Activated naive CD4-positive, alpha-beta T cell treated with anti-CD3 and anti-CD28 coated beads for 36 hours (primary cell): ENCODE measurements around the gene RHBG. TPM values are rescaled to one million over a fixed set of nuclear protein-coding genes. Genes with fewer than 3 reads are reported as not detected.
A peak's percentile ranks its signal among the peaks of the same experiment; 100 is the strongest.

Experiments used
- CTCF ChIA-PET: fragments of 350-600 bp; sonication (Branson Sonifier 250); formaldehyde crosslinking; loops from one replicate; lab custom pipeline; 2021; ENCODE audit warnings: antibody characterized with exemption; lab: Charles Lee
- DNase-seq: peaks from one replicate; pipeline ENCODE4 v3.0.0-alpha.2; 2020
- H3K27ac Mint-ChIP-seq: one replicate; pipeline ENCODE4 v1.8.0; 2021; ENCODE audit warnings: mild to moderate bottlenecking, mixed read lengths
- H3K27me3 Mint-ChIP-seq: one replicate; pipeline ENCODE4 v1.8.0; 2021; ENCODE audit warnings: low read depth, mixed read lengths
- H3K36me3 Mint-ChIP-seq: one replicate; pipeline ENCODE4 v1.8.0; 2021; ENCODE audit warnings: low read depth, mixed read lengths
- H3K4me1 Mint-ChIP-seq: one replicate; pipeline ENCODE4 v1.8.0; 2021; ENCODE audit warnings: low read depth, mixed read lengths
- H3K4me3 Mint-ChIP-seq: one replicate; pipeline ENCODE4 v1.8.0; 2021; ENCODE audit warnings: mild to moderate bottlenecking, moderate library complexity, mixed read lengths
- H3K9me3 Mint-ChIP-seq: one replicate; pipeline ENCODE4 v1.8.0; 2021; ENCODE audit warnings: mixed read lengths
- intact Hi-C: fragments of 100-400 bp; cut with micrococcal nuclease; formaldehyde crosslinking; loops from one replicate; pipeline ENCODE4 v1.15.1; 2023
- total RNA-seq, 2 experiments: library from RNA; stranded (reverse); gene quantifications; one replicate each; pipeline ENCODE4 v1.2.3, GENCODE V29; 2021

Gene RHBG
- total RNA-seq, 2 experiments from 2014 or later, result not detected

- Mint-ChIP-seq H3K27me3 (peaks cover 50% of the 10 kb centered on the region), H3K27ac (no peak overlapping the region), H3K9me3 (no peaks in the 10 kb centered on the region), H3K4me3 (no peak overlapping the region), H3K36me3 (no peaks in the 10 kb centered on the region), H3K4me1 (peaks cover under 1% of the 10 kb centered on the region)
- intact Hi-C loops, result no loop called here
- DNase-seq, result peak; percentile 39
- CTCF ChIA-PET, result interaction anchor here (0.9 to 1.4 kb wide), 3 partner anchors 9 to 29 kb away, joined by 3 to 4 read pairs (median 4); no protein-coding TSS in a partner anchor
Observed at GRCh38 chr1:156414461-156415064, 45.6 kb downstream of the RHBG start.

- peaks cover 18% of the 10 kb centered on the region for H3K4me1 Mint-ChIP-seq
- no peaks in the 10 kb centered on the region for H3K36me3 Mint-ChIP-seq
- no peak overlapping the region for H3K4me3 Mint-ChIP-seq
- no peaks in the 10 kb centered on the region for H3K9me3 Mint-ChIP-seq
- H3K27me3 Mint-ChIP-seq, result peaks cover 66% of the 10 kb centered on the region
- no peak overlapping the region for H3K27ac Mint-ChIP-seq
- DNase-seq, result no peak
- intact Hi-C loops, result no loop called here
- CTCF ChIA-PET, result interaction anchor here (0.9 to 1.5 kb wide), 3 partner anchors 27 to 31 kb away, joined by 4 to 10 read pairs (median 8); no protein-coding TSS in a partner anchor
Observed at GRCh38 chr1:156416993-156417392, 48.0 kb downstream of the RHBG start.

DNA sequence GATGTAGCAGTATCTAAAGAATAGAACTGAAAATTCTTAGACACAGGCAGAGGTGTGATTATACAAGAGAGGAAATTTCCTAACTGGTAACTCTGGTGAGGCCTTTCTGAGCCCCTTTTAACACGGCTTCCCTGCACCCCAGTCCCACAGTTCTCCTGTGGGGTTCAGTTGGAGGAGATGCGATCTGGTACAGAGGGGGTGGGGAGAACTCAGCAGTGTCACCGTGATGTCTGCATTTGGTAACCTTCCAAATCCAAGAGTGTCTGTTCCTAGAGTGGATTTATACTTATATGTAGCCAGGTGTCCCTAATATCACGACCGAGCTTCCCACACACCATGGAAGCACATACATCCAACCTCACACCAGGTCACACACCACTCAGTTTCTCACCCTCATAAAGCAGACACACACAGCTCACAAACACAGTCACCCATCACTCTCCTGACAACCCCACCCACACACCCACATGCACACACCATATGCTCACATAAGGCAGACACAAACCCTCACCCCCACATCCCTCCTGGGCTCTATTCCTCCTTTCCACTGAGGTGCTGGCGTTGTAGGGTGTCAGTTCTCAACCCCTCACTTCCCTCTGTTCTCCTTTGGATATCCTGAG is 48.5 kb downstream of the RHBG start:
- Mint-ChIP-seq H3K27ac (peak overlapping the region; percentile 37), H3K4me1 (peaks cover 19% of the 10 kb centered on the region), H3K27me3 (peaks cover 68% of the 10 kb centered on the region), H3K4me3 (no peak overlapping the region), H3K36me3 (no peaks in the 10 kb centered on the region), H3K9me3 (no peaks in the 10 kb centered on the region)
- DNase-seq, result no peak
- intact Hi-C loops, result loop anchor here (2.0 kb wide), 1 partner anchor 33 kb away; no protein-coding TSS in a partner anchor
- CTCF ChIA-PET, result interaction anchor here (1.5 kb wide), 2 partner anchors 28 to 31 kb away, joined by 8 to 10 read pairs; no protein-coding TSS in a partner anchor

DNA sequence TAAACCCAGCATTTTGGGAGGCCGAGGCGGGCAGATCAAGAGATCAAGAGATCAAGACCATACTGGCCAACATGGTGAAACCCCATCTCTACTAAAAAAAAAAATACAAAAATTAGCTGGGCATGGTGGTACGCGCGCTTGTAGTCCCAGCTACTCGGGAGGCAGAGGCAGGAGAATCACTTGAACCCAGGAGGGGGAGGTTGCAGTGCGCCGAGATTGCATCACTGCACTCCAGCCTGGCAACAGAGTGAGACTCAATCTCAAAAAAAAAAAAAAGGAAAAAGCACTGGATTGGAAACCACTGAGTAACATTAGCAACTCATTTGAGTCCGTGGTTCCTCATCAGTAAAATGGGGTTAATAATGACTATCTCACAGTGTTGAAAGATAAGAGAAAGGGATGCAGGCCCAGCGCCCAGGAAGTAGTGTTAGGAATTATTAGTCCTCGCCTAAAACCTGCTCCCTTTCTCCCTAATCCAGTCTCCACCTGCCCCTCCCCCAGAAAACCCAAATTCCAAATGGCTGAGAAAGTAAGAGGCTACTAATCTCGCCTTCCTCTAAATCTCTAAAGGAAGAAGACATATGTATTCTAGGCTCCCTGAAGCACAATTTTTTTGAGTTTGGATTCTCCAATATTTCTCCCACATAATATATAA is 49.5 kb downstream of the RHBG start:
- Mint-ChIP-seq H3K9me3 (no peaks in the 10 kb centered on the region), H3K27me3 (peaks cover 78% of the 10 kb centered on the region), H3K4me1 (peaks cover 19% of the 10 kb centered on the region), H3K36me3 (no peaks in the 10 kb centered on the region), H3K4me3 (no peak overlapping the region), H3K27ac (no peak overlapping the region)
- DNase-seq, result no peak
- intact Hi-C loops, result loop anchor here (2.0 kb wide), 1 partner anchor 34 kb away; no protein-coding TSS in a partner anchor
- CTCF ChIA-PET, result interaction anchor here (0.8 to 2.3 kb wide), 4 partner anchors 16 to 271 kb away, joined by 4 to 25 read pairs (median 12); no protein-coding TSS in a partner anchor

GRCh38 chr1:156419854-156420204 is 50.8 kb downstream of the RHBG start:
- peaks cover 19% of the 10 kb centered on the region for H3K4me1 Mint-ChIP-seq
- DNase-seq, result no peak
- intact Hi-C loops, result loop anchor here (2.0 kb wide), 1 partner anchor 35 kb away; no protein-coding TSS in a partner anchor
- H3K4me3 Mint-ChIP-seq, result peak overlapping the region; percentile 70
- no peaks in the 10 kb centered on the region for H3K9me3 Mint-ChIP-seq
- no peaks in the 10 kb centered on the region for H3K36me3 Mint-ChIP-seq
- H3K27me3 Mint-ChIP-seq, result peaks cover 82% of the 10 kb centered on the region
- CTCF ChIA-PET, result interaction anchor here (0.5 to 2.3 kb wide), 8 partner anchors 10 to 85 kb away, joined by 3 to 25 read pairs (median 4); no protein-coding TSS in a partner anchor
- no peak overlapping the region for H3K27ac Mint-ChIP-seq

DNA sequence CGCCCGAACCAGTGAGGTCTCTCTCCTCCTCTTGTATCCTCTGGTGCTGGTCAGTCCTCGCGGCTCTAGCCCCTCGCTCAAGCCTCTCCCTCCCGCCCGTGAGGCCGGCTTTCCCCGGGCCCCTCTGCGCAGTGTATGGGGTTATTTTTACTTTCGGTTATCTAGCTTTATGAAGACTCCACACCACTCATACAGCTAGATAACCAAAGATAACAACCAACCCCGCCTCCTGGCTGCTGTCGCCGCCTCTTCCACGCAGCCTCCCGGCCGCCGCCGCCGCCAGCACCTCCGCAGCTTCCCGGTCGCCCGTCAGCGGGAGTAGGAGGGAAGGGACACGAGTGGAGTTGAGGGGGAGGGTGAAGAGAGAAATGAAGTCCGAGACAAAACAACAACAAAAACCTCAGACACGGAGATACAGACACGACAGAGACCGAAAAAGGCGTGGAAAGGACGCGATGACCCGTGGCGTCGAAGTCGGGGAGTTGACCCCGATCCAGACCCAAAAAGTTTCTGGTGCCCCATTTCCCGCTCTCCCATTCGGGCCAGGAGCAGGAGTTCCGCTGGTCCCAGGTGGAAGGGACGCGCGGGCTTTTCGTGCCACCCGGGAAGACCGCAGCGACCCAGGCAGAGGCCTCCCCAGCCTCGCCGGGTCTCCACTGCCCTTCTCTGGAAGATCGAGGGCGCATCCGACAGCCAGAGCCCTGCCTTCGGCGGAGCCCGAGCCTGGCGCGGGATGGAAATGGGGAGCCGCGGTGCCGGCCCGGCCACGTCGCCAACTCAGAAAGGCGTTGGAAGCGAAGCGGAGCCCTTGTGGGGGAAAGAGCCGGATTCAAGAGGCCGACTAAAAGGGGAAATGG is 51.4 kb downstream of the RHBG start:
- DNase-seq, result peak; percentile 22
- H3K36me3 Mint-ChIP-seq, result no peaks in the 10 kb centered on the region
- CTCF ChIA-PET, result interaction anchor here (0.6 to 2.3 kb wide), 7 partner anchors 10 to 84 kb away, joined by 3 to 25 read pairs (median 4); no protein-coding TSS in a partner anchor
- no peaks in the 10 kb centered on the region for H3K9me3 Mint-ChIP-seq
- H3K27ac Mint-ChIP-seq, result no peak overlapping the region
- H3K27me3 Mint-ChIP-seq, result peaks cover 79% of the 10 kb centered on the region
- peaks cover 19% of the 10 kb centered on the region for H3K4me1 Mint-ChIP-seq
- peak overlapping the region; percentile 70 for H3K4me3 Mint-ChIP-seq
- intact Hi-C loops, result loop anchor here (1.0 kb wide), 1 partner anchor 12 kb away; no protein-coding TSS in a partner anchor

DNA sequence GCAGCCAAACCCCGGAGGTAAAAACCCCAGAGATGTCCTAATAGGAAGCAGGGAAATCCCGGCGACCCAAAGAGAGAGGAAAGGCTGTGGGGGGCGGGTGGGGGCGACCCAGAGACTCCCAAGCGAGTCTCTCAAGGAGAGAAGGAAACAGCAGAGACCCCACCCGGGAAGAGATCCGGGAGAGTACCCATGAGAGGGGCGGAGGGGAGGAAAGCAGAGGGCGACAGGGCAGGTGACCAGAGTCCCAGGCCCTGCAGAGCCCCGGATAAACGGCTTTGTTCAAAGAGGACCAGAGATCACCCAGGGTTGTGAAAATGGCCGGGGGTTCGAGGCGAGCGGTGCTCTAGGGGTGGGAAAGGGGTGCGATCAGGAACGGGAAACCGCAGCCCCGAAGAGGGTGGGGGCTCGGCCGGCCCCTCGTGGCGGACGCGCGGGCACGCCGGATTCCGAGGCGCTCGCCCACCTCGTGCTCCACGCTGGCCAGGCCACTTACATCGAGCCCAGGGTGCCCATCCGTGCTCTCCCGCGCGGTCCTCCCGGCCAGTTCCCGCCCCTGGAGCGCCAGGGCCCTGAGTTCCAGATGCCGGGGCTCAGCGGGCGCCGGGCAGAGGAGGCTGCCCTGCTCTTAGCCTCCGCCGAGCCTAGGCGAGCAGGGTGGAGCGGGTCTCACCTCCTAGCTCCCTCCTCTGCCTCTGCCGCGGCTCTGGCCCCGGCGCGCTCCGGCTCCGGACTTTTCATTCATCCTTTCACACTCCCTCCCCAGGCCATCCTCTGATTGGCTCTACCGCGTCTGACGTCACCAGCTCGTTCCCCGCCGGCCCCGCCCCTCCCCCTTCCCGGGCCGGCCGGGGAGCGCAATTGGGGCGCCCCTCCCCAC is 52.3 kb downstream of the RHBG start:
- H3K9me3 Mint-ChIP-seq, result no peaks in the 10 kb centered on the region
- peaks cover 80% of the 10 kb centered on the region for H3K27me3 Mint-ChIP-seq
- H3K27ac Mint-ChIP-seq, result no peak overlapping the region
- CTCF ChIA-PET, result interaction anchor here (3.6 to 16.7 kb wide), 2 partner anchors 25 to 36 kb away, joined by 11 to 111 read pairs; no protein-coding TSS in a partner anchor
- intact Hi-C loops, result loop anchor here (1.0 kb wide), 1 partner anchor 11 kb away; no protein-coding TSS in a partner anchor
- H3K4me1 Mint-ChIP-seq, result peaks cover 19% of the 10 kb centered on the region
- peak overlapping the region; percentile 70 for H3K4me3 Mint-ChIP-seq
- DNase-seq, result peak; percentile 86
- no peaks in the 10 kb centered on the region for H3K36me3 Mint-ChIP-seq

GRCh38 chr1:156421939-156422601 is 53.1 kb downstream of the RHBG start:
- no peak overlapping the region for H3K27ac Mint-ChIP-seq
- H3K4me3 Mint-ChIP-seq, result peak overlapping the region; percentile 8
- CTCF ChIA-PET, result interaction anchor here (3.6 to 16.7 kb wide), 2 partner anchors 24 to 37 kb away, joined by 11 to 111 read pairs; no protein-coding TSS in a partner anchor
- H3K36me3 Mint-ChIP-seq, result no peaks in the 10 kb centered on the region
- no peak for DNase-seq
- H3K27me3 Mint-ChIP-seq, result peaks cover 82% of the 10 kb centered on the region
- intact Hi-C loops, result loop anchor here (1.0 kb wide), 1 partner anchor 10 kb away; no protein-coding TSS in a partner anchor
- peaks cover 19% of the 10 kb centered on the region for H3K4me1 Mint-ChIP-seq
- no peaks in the 10 kb centered on the region for H3K9me3 Mint-ChIP-seq

DNA sequence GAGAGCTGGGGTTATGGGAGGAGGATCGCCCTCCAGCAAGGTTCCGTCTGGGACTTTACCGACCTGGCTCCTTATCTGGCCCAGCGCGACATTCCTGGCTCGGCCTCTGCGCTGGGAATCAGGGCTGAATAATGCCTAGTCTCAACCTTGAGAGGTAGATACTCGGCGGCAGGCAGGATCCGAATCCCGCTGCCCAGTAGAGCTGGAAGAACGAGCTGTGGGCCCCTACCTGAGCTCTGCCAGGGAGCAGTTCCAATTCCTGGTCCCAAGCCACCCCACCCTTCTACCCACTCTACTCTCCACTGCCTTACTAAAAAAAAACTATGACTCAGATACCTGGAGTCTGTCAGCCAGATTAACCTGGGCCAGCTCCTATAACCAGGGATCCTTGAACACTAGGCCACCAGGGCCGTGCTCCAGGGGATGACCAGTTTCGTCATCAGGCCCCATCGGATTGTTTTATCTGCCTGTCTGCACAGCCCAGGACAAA is 53.6 kb downstream of the RHBG start:
- Mint-ChIP-seq H3K36me3 (no peaks in the 10 kb centered on the region), H3K4me1 (peaks cover 19% of the 10 kb centered on the region), H3K27me3 (peaks cover 83% of the 10 kb centered on the region), H3K4me3 (no peak overlapping the region), H3K9me3 (no peaks in the 10 kb centered on the region), H3K27ac (no peak overlapping the region)
- DNase-seq, result no peak
- intact Hi-C loops, result no loop called here
- CTCF ChIA-PET, result interaction anchor here (3.6 to 16.7 kb wide), 2 partner anchors 23 to 38 kb away, joined by 11 to 111 read pairs; no protein-coding TSS in a partner anchor
